H1 (cell line): ENCODE measurements around the gene COBLL1.

ENCODE experiments used
- BRCA1 ChIP-seq: IDR thresholded peaks from 2 replicates; pipeline ENCODE4 v1.6.1; 2012; ENCODE audit warnings: low read depth, low read length, improper control_type of control experiment
- CBX8 ChIP-seq: fragments of 300-800, 300-1000 bp; sonication (generic); IDR thresholded peaks from 2 replicates; pipeline ENCODE4 v1.7.1; 2016; ENCODE audit warnings: low read depth, low read length, borderline replicate concordance
- EZH2 ChIP-seq: fragments of 200-600 bp; sonication (generic); IDR thresholded peaks from 2 replicates; pipeline ENCODE4 v1.7.1; 2012; ENCODE audit warnings: low read depth, mild to moderate bottlenecking, moderate library complexity, low read length, inconsistent platforms; ENCODE audit not compliant: severe bottlenecking
- POLR2A ChIP-seq, 2 experiments: IDR thresholded peaks; 1 replicate in 1 of 2; 2 replicates in 1 of 2; pipeline ENCODE4 v1.6.1; 2011; ENCODE audit warnings: low read depth in 2 of 2, low read length in 2 of 2, mild to moderate bottlenecking in 2 of 2; ENCODE audit errors: control extremely low read depth in 1 of 2
- POLR2AphosphoS5 ChIP-seq: IDR thresholded peaks from 2 replicates; pipeline ENCODE4 v1.6.1; 2011; ENCODE audit warnings: low read depth, low read length
- SAP30 ChIP-seq: fragments of 300-600 bp; sonication (generic); IDR thresholded peaks from 2 replicates; pipeline ENCODE4 v1.7.1; 2012; ENCODE audit warnings: low read length, moderate library complexity, mild to moderate bottlenecking, inconsistent platforms; ENCODE audit not compliant: insufficient read depth, insufficient replicate concordance
- SUZ12 ChIP-seq: fragments of 200-600 bp; sonication (generic); IDR thresholded peaks from 2 replicates; pipeline ENCODE4 v1.6.1; 2012; ENCODE audit warnings: mild to moderate bottlenecking, inconsistent platforms, low read length, moderate library complexity, mixed read lengths
- TF ChIP-seq, protein P1 (sequence below): IDR thresholded peaks from 2 replicates; pipeline ENCODE4 v1.6.1; 2012; ENCODE audit warnings: inconsistent platforms
- TF ChIP-seq, protein P2 (sequence below), 3 experiments: IDR thresholded peaks; 1 replicate in 2 of 3; 2 replicates in 1 of 3; pipeline versions ENCODE4 v1.5.1 to v1.6.1; 2011; ENCODE audit warnings: low read length in 3 of 3, mild to moderate bottlenecking in 3 of 3, inconsistent platforms in 2 of 3, low read depth in 1 of 3, moderate library complexity in 1 of 3; ENCODE audit not compliant: insufficient read depth in 1 of 3; ENCODE audit errors: control extremely low read depth in 1 of 3

DNA sequence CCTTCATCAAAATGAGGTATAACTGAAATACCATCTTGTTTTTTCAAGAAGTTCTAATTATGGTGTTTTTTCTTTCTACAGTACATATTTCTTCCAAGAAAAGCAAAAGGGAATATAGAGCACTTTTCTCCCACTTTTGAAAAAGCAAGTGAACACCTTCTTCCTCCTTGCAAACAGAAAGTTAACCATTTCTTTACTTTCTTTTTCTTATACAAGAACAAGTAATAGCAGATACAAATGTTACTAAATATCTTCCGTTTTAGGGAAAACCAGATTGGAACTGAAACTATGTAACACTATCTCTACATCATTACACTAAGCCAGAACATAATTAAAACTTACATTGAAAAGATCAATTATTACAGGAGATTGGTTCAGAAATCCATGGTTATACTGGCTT lies 44.0 kb downstream of the COBLL1 start:
- TF ChIP-seq POLR2A (IDR thresholded peaks at IDR 0.05; ENCODE audit: control extremely low read depth in 1 of 2, low read depth in 2 of 2, low read length in 2 of 2): no peak
- no peak for TF ChIP-seq EZH2
- TF ChIP-seq POLR2AphosphoS5: no peak
- no peak for TF ChIP-seq SAP30
- no peak for TF ChIP-seq SUZ12
- TF ChIP-seq, protein P1, sequence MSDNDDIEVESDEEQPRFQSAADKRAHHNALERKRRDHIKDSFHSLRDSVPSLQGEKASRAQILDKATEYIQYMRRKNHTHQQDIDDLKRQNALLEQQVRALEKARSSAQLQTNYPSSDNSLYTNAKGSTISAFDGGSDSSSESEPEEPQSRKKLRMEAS: no peak
- TF ChIP-seq BRCA1: no peak
- TF ChIP-seq, protein P2, sequence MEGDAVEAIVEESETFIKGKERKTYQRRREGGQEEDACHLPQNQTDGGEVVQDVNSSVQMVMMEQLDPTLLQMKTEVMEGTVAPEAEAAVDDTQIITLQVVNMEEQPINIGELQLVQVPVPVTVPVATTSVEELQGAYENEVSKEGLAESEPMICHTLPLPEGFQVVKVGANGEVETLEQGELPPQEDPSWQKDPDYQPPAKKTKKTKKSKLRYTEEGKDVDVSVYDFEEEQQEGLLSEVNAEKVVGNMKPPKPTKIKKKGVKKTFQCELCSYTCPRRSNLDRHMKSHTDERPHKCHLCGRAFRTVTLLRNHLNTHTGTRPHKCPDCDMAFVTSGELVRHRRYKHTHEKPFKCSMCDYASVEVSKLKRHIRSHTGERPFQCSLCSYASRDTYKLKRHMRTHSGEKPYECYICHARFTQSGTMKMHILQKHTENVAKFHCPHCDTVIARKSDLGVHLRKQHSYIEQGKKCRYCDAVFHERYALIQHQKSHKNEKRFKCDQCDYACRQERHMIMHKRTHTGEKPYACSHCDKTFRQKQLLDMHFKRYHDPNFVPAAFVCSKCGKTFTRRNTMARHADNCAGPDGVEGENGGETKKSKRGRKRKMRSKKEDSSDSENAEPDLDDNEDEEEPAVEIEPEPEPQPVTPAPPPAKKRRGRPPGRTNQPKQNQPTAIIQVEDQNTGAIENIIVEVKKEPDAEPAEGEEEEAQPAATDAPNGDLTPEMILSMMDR (IDR thresholded peaks at IDR 0.05; ENCODE audit: control extremely low read depth in 1 of 3, insufficient read depth in 1 of 3, low read depth in 1 of 3, low read length in 3 of 3): no peak
- TF ChIP-seq CBX8: no peak
